ENCODE data around the gene APC. TPM values are rescaled to one million over a fixed set of nuclear protein-coding genes. Genes with fewer than 3 reads are reported as not detected.

Gene APC
- total and polyA plus RNA-seq, 2 donors (not counting 3 experiments of a cell fraction or from before 2014, with no cell fraction given): 11.2 to 39.6 TPM

GRCh38 chr5:112870966-112871365, 133.3 kb downstream of the APC start:
- H3K9me1 ChIP-seq (replicated peaks; ENCODE audit: control insufficient read depth, extremely low read depth, insufficient read depth, low read length): no peaks in the 10 kb centered on the region
- no peak overlapping the region for H3K9ac ChIP-seq (replicated peaks; ENCODE audit: extremely low read depth, insufficient read depth, low read length)
- H3K4me2 ChIP-seq (ENCODE audit: insufficient read depth, low read length): no peak overlapping the region
- H3K9me3 ChIP-seq (replicated peaks; ENCODE audit: control insufficient read depth, insufficient read depth, low read length): no peaks in the 10 kb centered on the region
- no peak for DNase-seq (ENCODE audit: low read depth, low spot score)
- H2AFZ ChIP-seq (ENCODE audit: low read depth, low read length): no peak overlapping the region
- no peaks in the 10 kb centered on the region for H3K4me1 ChIP-seq (ENCODE audit: control insufficient read depth, extremely low read depth, insufficient read depth, low read length)
- H3K36me3 ChIP-seq (ENCODE audit: control insufficient read depth in 2 of 2, extremely low read depth in 1 of 2, insufficient read depth in 2 of 2, low read length in 2 of 2): peaks cover 11 to 16% of the 10 kb centered on the region in 2 experiments
- ChIA-PET POLR2A (no interaction called here), CTCF (no interaction called here)
- H3K79me2 ChIP-seq (ENCODE audit: control insufficient read depth, insufficient read depth, low read length): no peaks in the 10 kb centered on the region
- no peak overlapping the region for H3K4me3 ChIP-seq (replicated peaks in 1 of 3; ENCODE audit: insufficient read depth in 1 of 3, low read depth in 1 of 3, low read length in 3 of 3)
- no peak overlapping the region for H3K27ac ChIP-seq (ENCODE audit: insufficient read depth, low read depth, low read length)
- no peaks in the 10 kb centered on the region for H4K20me1 ChIP-seq (replicated peaks; ENCODE audit: control insufficient read depth, extremely low read depth, insufficient read depth, low read length)
- dilution Hi-C loops (cut with MboI; ENCODE audit: extremely low pct_ligation_motif_present, low sequenced_read_pairs) (no loop called here), intact Hi-C loops (cut with micrococcal nuclease) (no loop called here)
- BruUV-seq (replicated peaks): no TSS peak
- H3K27me3 ChIP-seq (ENCODE audit: control insufficient read depth in 2 of 2, insufficient read depth in 2 of 2, low read length in 2 of 2): no peaks in the 10 kb centered on the region
- no peak for FAIRE-seq
- TF ChIP-seq EZH2 (IDR thresholded peaks at IDR 0.05; ENCODE audit: borderline replicate concordance, low read depth, low read length, severe bottlenecking): no peak
- TF ChIP-seq POLR2A (IDR thresholded peaks at IDR 0.05; ENCODE audit: low read depth, low read length): no peak
- no peak for TF ChIP-seq CTCF (IDR thresholded peaks at IDR 0.05; ENCODE audit: extremely low read depth in 1 of 2, insufficient read depth in 1 of 2, low read depth in 1 of 2, low read length in 2 of 2)
- TF ChIP-seq FOS (IDR thresholded peaks at IDR 0.05; ENCODE audit: borderline replicate concordance, insufficient read depth, low read length): no peak
- TF ChIP-seq POLR2AphosphoS5 (IDR thresholded peaks at IDR 0.05; ENCODE audit: insufficient read depth, low read depth, low read length): no peak
- no peak for TF ChIP-seq GATA2 (IDR thresholded peaks at IDR 0.05; ENCODE audit: insufficient read depth, insufficient read length, low read depth, low read length)
- TF ChIP-seq, protein P1, sequence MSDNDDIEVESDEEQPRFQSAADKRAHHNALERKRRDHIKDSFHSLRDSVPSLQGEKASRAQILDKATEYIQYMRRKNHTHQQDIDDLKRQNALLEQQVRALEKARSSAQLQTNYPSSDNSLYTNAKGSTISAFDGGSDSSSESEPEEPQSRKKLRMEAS (IDR thresholded peaks at IDR 0.05; ENCODE audit: insufficient read depth, insufficient read length): no peak
- TF ChIP-seq JUN (IDR thresholded peaks at IDR 0.05; ENCODE audit: borderline replicate concordance, insufficient read depth, insufficient read length, low read depth): no peak
- TF ChIP-seq MYC (IDR thresholded peaks at IDR 0.05; ENCODE audit: low read depth, low read length): no peak

All from endothelial cell of umbilical vein (primary cell).